ENCODE measurements around the gene PKMYT1.

PKMYT1 gene

GRCh38 chr16:3010510-3010909 lies 30.3 kb upstream of the PKMYT1 start:
- ChIA-PET CTCF (interaction anchor here (0.7 to 1.7 kb wide), 3 partner anchors 8 to 21 kb away, joined by 3 to 6 read pairs (median 3); no protein-coding TSS in a partner anchor), POLR2A (interaction anchor here (1.3 to 4.3 kb wide), 3 partner anchors 8 to 30 kb away, joined by 3 to 44 read pairs (median 6); partner anchors contain the start of genes CLDN6, HCFC1R1, PKMYT1 and THOC6)
- no peak for DNase-seq (ENCODE audit: extremely low spot score)
- TF ChIP-seq ELF4 (IDR thresholded peaks at IDR 0.05) (no peak), CTBP1 (IDR thresholded peaks at IDR 0.05; ENCODE audit: borderline replicate concordance) (no peak), FOXK2 (IDR thresholded peaks at IDR 0.05) (no peak), TARDBP (IDR thresholded peaks at IDR 0.05) (no peak), NFRKB (IDR thresholded peaks at IDR 0.05) (no peak), BHLHE40 (IDR thresholded peaks at IDR 0.05; ENCODE audit: borderline replicate concordance) (no peak), L3MBTL2 (conservative IDR thresholded peaks at IDR 0.05) (no peak), ZNF384 (IDR thresholded peaks at IDR 0.05) (no peak), FOXM1 (IDR thresholded peaks at IDR 0.05; ENCODE audit: borderline replicate concordance) (no peak), SP1 (IDR thresholded peaks at IDR 0.05) (no peak), SUZ12 (IDR thresholded peaks at IDR 0.05) (no peak), LEF1 (IDR thresholded peaks at IDR 0.05; ENCODE audit: borderline replicate concordance) (no peak), HDGF (IDR thresholded peaks at IDR 0.05; ENCODE audit: borderline replicate concordance) (no peak), PKNOX1 (IDR thresholded peaks at IDR 0.05) (no peak), ARNT (IDR thresholded peaks at IDR 0.05) (no peak), FOXA1 (IDR thresholded peaks at IDR 0.05) (no peak)

GRCh38 chr16:3009568-3010390 lies 29.5 kb upstream of the PKMYT1 start:
- TF ChIP-seq ARNT (IDR thresholded peaks at IDR 0.05) (no peak), L3MBTL2 (conservative IDR thresholded peaks at IDR 0.05) (no peak), BHLHE40 (IDR thresholded peaks at IDR 0.05; ENCODE audit: borderline replicate concordance) (no peak), HDGF (IDR thresholded peaks at IDR 0.05; ENCODE audit: borderline replicate concordance) (no peak), FOXA1 (IDR thresholded peaks at IDR 0.05) (no peak), LEF1 (IDR thresholded peaks at IDR 0.05; ENCODE audit: borderline replicate concordance) (no peak), ELF4 (IDR thresholded peaks at IDR 0.05) (no peak), FOXM1 (IDR thresholded peaks at IDR 0.05; ENCODE audit: borderline replicate concordance) (no peak), SP1 (IDR thresholded peaks at IDR 0.05) (no peak), PKNOX1 (IDR thresholded peaks at IDR 0.05) (no peak), FOXK2 (IDR thresholded peaks at IDR 0.05) (no peak), TARDBP (IDR thresholded peaks at IDR 0.05) (no peak), CTBP1 (IDR thresholded peaks at IDR 0.05; ENCODE audit: borderline replicate concordance) (no peak)
- POLR2A ChIA-PET: interaction anchor here (1.3 to 4.3 kb wide), 3 partner anchors 9 to 29 kb away, joined by 3 to 44 read pairs (median 6); partner anchors contain the start of genes CLDN6, HCFC1R1, PKMYT1 and THOC6
- CTCF ChIA-PET: interaction anchor here (0.6 to 1.7 kb wide), 4 partner anchors 9 to 23 kb away, joined by 3 to 6 read pairs (median 4); no protein-coding TSS in a partner anchor
- no peak for DNase-seq (ENCODE audit: extremely low spot score)

DNA sequence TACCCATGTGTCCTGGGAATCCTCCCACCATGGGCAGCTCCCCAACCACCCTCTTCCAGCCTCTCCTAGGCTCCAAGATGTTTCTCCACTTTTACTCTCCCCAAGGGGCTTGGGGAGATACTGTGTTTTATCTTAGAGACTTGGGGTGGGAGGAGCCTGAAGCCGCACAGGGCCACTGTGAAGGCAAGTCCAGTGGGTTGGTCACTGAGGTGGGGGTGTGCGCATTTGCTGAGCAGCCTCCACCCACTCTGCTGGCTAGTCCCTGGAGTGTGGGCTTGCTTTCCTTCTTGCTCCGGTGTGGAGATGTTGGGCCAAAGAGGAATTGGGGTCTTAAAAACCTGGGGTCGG lies 28.4 kb upstream of the PKMYT1 start:
- TF ChIP-seq PKNOX1 (IDR thresholded peaks at IDR 0.05) (no peak), SUZ12 (IDR thresholded peaks at IDR 0.05) (no peak), SP1 (IDR thresholded peaks at IDR 0.05) (no peak)
- POLR2A ChIA-PET: interaction anchor here (1.9 to 5.3 kb wide), 3 partner anchors 12 to 19 kb away, joined by 5 to 60 read pairs (median 44); partner anchors contain the start of genes CLDN6, HCFC1R1, THOC6 and TNFRSF12A
- CTCF ChIA-PET: interaction anchor here (1.6 kb wide), 1 partner anchor 10 kb away, joined by 10 read pairs; the partner anchor contains the start of gene CLDN6
- DNase-seq (ENCODE audit: extremely low spot score): no peak

- no peak for DNase-seq (ENCODE audit: extremely low spot score)
- ChIA-PET CTCF (interaction anchor here (1.3 to 1.6 kb wide), 2 partner anchors 10 to 20 kb away, joined by 3 to 10 read pairs; partner anchors contain the start of gene CLDN6), POLR2A (interaction anchor here (0.7 to 5.3 kb wide), 4 partner anchors 13 to 90 kb away, joined by 3 to 60 read pairs (median 4); partner anchors contain the start of genes CLDN6, HCFC1R1, PKMYT1 and THOC6)
- no peak for TF ChIP-seq SUZ12 (IDR thresholded peaks at IDR 0.05)
- no peak for TF ChIP-seq ELF4 (IDR thresholded peaks at IDR 0.05)
- TF ChIP-seq FOXM1 (IDR thresholded peaks at IDR 0.05; ENCODE audit: borderline replicate concordance): no peak
- TF ChIP-seq L3MBTL2 (conservative IDR thresholded peaks at IDR 0.05): no peak
- TF ChIP-seq ARNT (IDR thresholded peaks at IDR 0.05): no peak
- TF ChIP-seq ZNF384 (IDR thresholded peaks at IDR 0.05): no peak
- TF ChIP-seq TARDBP (IDR thresholded peaks at IDR 0.05): no peak
- no peak for TF ChIP-seq LEF1 (IDR thresholded peaks at IDR 0.05; ENCODE audit: borderline replicate concordance)
- TF ChIP-seq CTBP1 (IDR thresholded peaks at IDR 0.05; ENCODE audit: borderline replicate concordance): no peak
- no peak for TF ChIP-seq PKNOX1 (IDR thresholded peaks at IDR 0.05)
- TF ChIP-seq FOXA1 (IDR thresholded peaks at IDR 0.05): no peak
- no peak for TF ChIP-seq NFRKB (IDR thresholded peaks at IDR 0.05)
- TF ChIP-seq BHLHE40 (IDR thresholded peaks at IDR 0.05; ENCODE audit: borderline replicate concordance): no peak
- no peak for TF ChIP-seq HDGF (IDR thresholded peaks at IDR 0.05; ENCODE audit: borderline replicate concordance)
- no peak for TF ChIP-seq FOXK2 (IDR thresholded peaks at IDR 0.05)
- TF ChIP-seq SP1 (IDR thresholded peaks at IDR 0.05): no peak
Observed at GRCh38 chr16:3007957-3008689, 27.9 kb upstream of the PKMYT1 start.

Measured in HEK293T (cell line).